Trophoblast cell (in vitro differentiated cells and primary cell): ENCODE data around the gene DENND4C.
"Not testable (repeated sequence)": the region's sequence is repeated elsewhere in the genome, so short reads cannot be mapped to it uniquely, and the experiment has no call there.

Experiments used
- DNase-seq, 2 donors: peaks; one replicate each; pipeline ENCODE4 v3.0.0-alpha.2; 2016
- H2AFZ ChIP-seq: 2 replicates; pipeline ENCODE4 v1.6.1; 2013; ENCODE audit warnings: low read length, moderate library complexity, mild to moderate bottlenecking; ENCODE audit not compliant: insufficient read depth, poor library complexity
- H2AK5ac ChIP-seq: 2 replicates; pipeline ENCODE4 v1.6.1; 2013; ENCODE audit warnings: mild to moderate bottlenecking, low read length
- H2BK120ac ChIP-seq: 2 replicates; pipeline ENCODE4 v1.6.1; 2013; ENCODE audit warnings: low read length, mild to moderate bottlenecking, moderate library complexity; ENCODE audit not compliant: insufficient read depth, poor library complexity
- H2BK12ac ChIP-seq: 2 replicates; pipeline ENCODE4 v1.6.1; 2013; ENCODE audit warnings: mild to moderate bottlenecking, low read length, moderate library complexity
- H2BK5ac ChIP-seq: 2 replicates; pipeline ENCODE4 v1.6.1; 2013; ENCODE audit warnings: low read length, low read depth, moderate library complexity, mild to moderate bottlenecking; ENCODE audit not compliant: poor library complexity
- H3K14ac ChIP-seq: 2 replicates; pipeline ENCODE4 v1.6.1; 2013; ENCODE audit warnings: mild to moderate bottlenecking, low read length
- H3K18ac ChIP-seq: 2 replicates; pipeline ENCODE4 v1.6.1; 2013; ENCODE audit warnings: mild to moderate bottlenecking, low read length
- H3K23ac ChIP-seq: 2 replicates; pipeline ENCODE4 v1.6.1; 2013; ENCODE audit warnings: low read length
- H3K27ac ChIP-seq: 2 replicates; pipeline ENCODE4 v1.5.1; 2013; ENCODE audit warnings: low read depth, mild to moderate bottlenecking, inconsistent platforms, low read length, moderate library complexity
- H3K27me3 ChIP-seq: 2 replicates; pipeline ENCODE4 v1.6.1; 2013; ENCODE audit warnings: inconsistent platforms, mild to moderate bottlenecking, low read length, moderate library complexity; ENCODE audit not compliant: insufficient read depth
- H3K36me3 ChIP-seq, 2 experiments: 1 replicate in 1 of 2; 2 replicates in 1 of 2; pipeline ENCODE4 v1.6.1; 2013; ENCODE audit warnings: low read length in 2 of 2, mild to moderate bottlenecking in 2 of 2, moderate library complexity in 1 of 2; ENCODE audit not compliant: insufficient read depth in 2 of 2, control insufficient read depth in 1 of 2
- H3K4ac ChIP-seq: 2 replicates; pipeline ENCODE4 v1.6.1; 2013; ENCODE audit warnings: low read depth, mild to moderate bottlenecking, low read length, moderate library complexity
- H3K4me1 ChIP-seq, 2 experiments: 1 replicate in 1 of 2; 2 replicates in 1 of 2; pipeline ENCODE4 v1.6.1; 2013; ENCODE audit warnings: low read length in 2 of 2, mild to moderate bottlenecking in 2 of 2, moderate library complexity in 1 of 2; ENCODE audit not compliant: insufficient read depth in 2 of 2, control insufficient read depth in 1 of 2
- H3K4me2 ChIP-seq: 2 replicates; pipeline ENCODE4 v1.6.1; 2013; ENCODE audit warnings: inconsistent platforms, mild to moderate bottlenecking, low read length, moderate library complexity
- H3K4me3 ChIP-seq: 2 replicates; pipeline ENCODE4 v1.5.1; 2013; ENCODE audit warnings: mild to moderate bottlenecking, low read depth, low read length, inconsistent platforms
- H3K79me1 ChIP-seq: one replicate; pipeline ENCODE4 v1.6.1; 2013; ENCODE audit warnings: low read length
- H3K79me2 ChIP-seq: 2 replicates; pipeline ENCODE4 v1.6.1; 2013; ENCODE audit warnings: low read length, mild to moderate bottlenecking; ENCODE audit not compliant: control insufficient read depth, insufficient read depth, poor library complexity
- H3K9ac ChIP-seq: 2 replicates; pipeline ENCODE4 v1.6.1; 2013; ENCODE audit warnings: mild to moderate bottlenecking, low read length
- H3K9me3 ChIP-seq: 2 replicates; pipeline ENCODE4 v1.6.1; 2013; ENCODE audit warnings: low read depth, mild to moderate bottlenecking, control low read depth, inconsistent platforms, low read length; ENCODE audit not compliant: insufficient read depth
- H4K12ac ChIP-seq: 2 replicates; pipeline ENCODE4 v1.6.1; 2013; ENCODE audit warnings: low read depth, mild to moderate bottlenecking, low read length, moderate library complexity
- H4K8ac ChIP-seq: 2 replicates; pipeline ENCODE4 v1.6.1; 2013; ENCODE audit warnings: low read depth, mild to moderate bottlenecking, low read length, moderate library complexity
- H4K91ac ChIP-seq: one replicate; pipeline ENCODE4 v1.6.1; 2013; ENCODE audit warnings: low read depth, mild to moderate bottlenecking, low read length, moderate library complexity
- WGBS: extraction: QIAGEN DNeasy Blood & Tissue Kit; methylation state at CpG from one replicate; pipeline ENCODE4 v1.1.7; 2013; ENCODE audit warnings: missing lambda C conversion rate; ENCODE audit not compliant: insufficient read length, insufficient coverage; ENCODE audit errors: extremely low coverage; 5-methylcytosine and 5-hydroxymethylcytosine counted together

Gene DENND4C

GRCh38 chr9:19411316-19411715 is 180.8 kb downstream of the DENND4C start:
- no peak overlapping the region for H3K14ac ChIP-seq
- no peak overlapping the region for H3K4me2 ChIP-seq
- WGBS = no CpG with 5 or more reads among the region's 8 CpGs

GRCh38 chr9:19413456-19413855 is 183.0 kb downstream of the DENND4C start:
- not testable (repeated sequence) for H3K23ac ChIP-seq, H4K8ac ChIP-seq, H3K4me3 ChIP-seq, H3K4ac ChIP-seq, H4K12ac ChIP-seq, H3K18ac ChIP-seq, H3K27ac ChIP-seq, H3K4me1 ChIP-seq, H2BK5ac ChIP-seq, H3K14ac ChIP-seq, H2AK5ac ChIP-seq, H3K9ac ChIP-seq, H3K79me2 ChIP-seq, H3K27me3 ChIP-seq, H2BK120ac ChIP-seq, H3K9me3 ChIP-seq, H4K91ac ChIP-seq, H2AFZ ChIP-seq, H3K4me2 ChIP-seq, H3K79me1 ChIP-seq, H3K36me3 ChIP-seq, H2BK12ac ChIP-seq
- peak; percentile 56 to 71 for DNase-seq
- no CpG with 5 or more reads among the region's 3 CpGs for WGBS

More at GRCh38 chr9:19411316-19411715, 180.8 kb downstream of the DENND4C start:
- Histone ChIP-seq H3K9me3 (no peaks in the 10 kb centered on the region), H4K8ac (no peak overlapping the region), H3K9ac (no peak overlapping the region), H3K4me3 (no peak overlapping the region), H4K12ac (no peak overlapping the region), H2BK5ac (no peak overlapping the region), H3K18ac (no peak overlapping the region), H3K4me1 (peaks cover 0 to 2% of the 10 kb centered on the region in 2 experiments), H3K79me2 (peaks cover 5% of the 10 kb centered on the region), H3K23ac (no peak overlapping the region), H3K79me1 (peaks cover 7% of the 10 kb centered on the region), H2BK120ac (no peak overlapping the region), H3K27me3 (no peaks in the 10 kb centered on the region), H2BK12ac (no peak overlapping the region), H4K91ac (no peak overlapping the region), H2AK5ac (no peak overlapping the region), H3K36me3 (no peaks in the 10 kb centered on the region), H2AFZ (no peak overlapping the region), H3K27ac (peak overlapping the region; percentile 21), H3K4ac (no peak overlapping the region)
- peak; percentile 93 for DNase-seq

- no peaks in the 10 kb centered on the region for H3K4me1 ChIP-seq
- no peak overlapping the region for H2BK12ac ChIP-seq
- no peaks in the 10 kb centered on the region for H3K79me2 ChIP-seq
- H3K18ac ChIP-seq = no peak overlapping the region
- H3K9me3 ChIP-seq = no peaks in the 10 kb centered on the region
- H2AFZ ChIP-seq = no peak overlapping the region
- H3K23ac ChIP-seq = no peak overlapping the region
- no peak overlapping the region for H3K9ac ChIP-seq
- no peak overlapping the region for H4K91ac ChIP-seq
- H3K27ac ChIP-seq = no peak overlapping the region
- WGBS = no CpG with 5 or more reads among the region's 2 CpGs
- H3K4ac ChIP-seq = no peak overlapping the region
- H3K79me1 ChIP-seq = peaks cover 2% of the 10 kb centered on the region
- H3K14ac ChIP-seq = no peak overlapping the region
- H2BK120ac ChIP-seq = no peak overlapping the region
- DNase-seq = no peak
- H4K8ac ChIP-seq = no peak overlapping the region
- H2BK5ac ChIP-seq = no peak overlapping the region
- H3K4me2 ChIP-seq = no peak overlapping the region
- H3K4me3 ChIP-seq = no peak overlapping the region
- no peak overlapping the region for H4K12ac ChIP-seq
- H2AK5ac ChIP-seq = no peak overlapping the region
- no peaks in the 10 kb centered on the region for H3K27me3 ChIP-seq
- no peaks in the 10 kb centered on the region for H3K36me3 ChIP-seq
Measured at GRCh38 chr9:19416143-19416542, 185.7 kb downstream of the DENND4C start.

GRCh38 chr9:19420877-19421276 is 190.4 kb downstream of the DENND4C start:
- H4K91ac ChIP-seq = no peak overlapping the region
- H3K27ac ChIP-seq = no peak overlapping the region
- DNase-seq = peak in 1 of 2 donors; percentile 64
- no peaks in the 10 kb centered on the region for H3K9me3 ChIP-seq
- no peak overlapping the region for H3K18ac ChIP-seq
- no peak overlapping the region for H3K23ac ChIP-seq
- no peak overlapping the region for H2BK120ac ChIP-seq
- no peak overlapping the region for H3K9ac ChIP-seq
- H3K4ac ChIP-seq = no peak overlapping the region
- no peak overlapping the region for H3K14ac ChIP-seq
- H3K79me1 ChIP-seq = no peaks in the 10 kb centered on the region
- peaks cover 0 to 2% of the 10 kb centered on the region in 2 experiments for H3K36me3 ChIP-seq
- no CpG with 5 or more reads among the region's 1 CpG for WGBS
- no peaks in the 10 kb centered on the region for H3K79me2 ChIP-seq
- H2AK5ac ChIP-seq = no peak overlapping the region
- H2BK12ac ChIP-seq = no peak overlapping the region
- no peak overlapping the region for H2BK5ac ChIP-seq
- H4K12ac ChIP-seq = no peak overlapping the region
- no peak overlapping the region for H2AFZ ChIP-seq
- no peaks in the 10 kb centered on the region for H3K27me3 ChIP-seq
- H3K4me3 ChIP-seq = no peak overlapping the region
- no peak overlapping the region for H3K4me2 ChIP-seq
- peaks cover 0 to 2% of the 10 kb centered on the region in 2 experiments for H3K4me1 ChIP-seq
- H4K8ac ChIP-seq = no peak overlapping the region
